ENCODE results near the gene MIS12. TPM values are rescaled to one million over a fixed set of nuclear protein-coding genes. Genes with fewer than 3 reads are reported as not detected.

MIS12 gene
- total RNA-seq, 2 donors from 2014 or later = 27.1 to 28.9 TPM

GRCh38 chr17:5527601-5528250, 41.4 kb downstream of the MIS12 start:
- Histone ChIP-seq H3K36me3 (ENCODE audit: control insufficient read depth, insufficient read depth, low read length) (no peaks in the 10 kb centered on the region), H3K9ac (ENCODE audit: extremely low read depth, low read length, poor library complexity, severe bottlenecking) (no peak overlapping the region), H3K4me3 (ENCODE audit: low read length) (no peak overlapping the region), H3K27ac (ENCODE audit: low read depth, low read length) (peak overlapping the region; percentile 99), H3K9me3 (ENCODE audit: control insufficient read depth, low read length) (no peaks in the 10 kb centered on the region), H3K4me1 (ENCODE audit: control insufficient read depth, insufficient read depth, low read length) (no peaks in the 10 kb centered on the region), H3K27me3 (ENCODE audit: control insufficient read depth, insufficient read depth, low read length, poor library complexity, severe bottlenecking) (no peaks in the 10 kb centered on the region)
- no peaks in the 10 kb centered on the region for H3K9me3 Mint-ChIP-seq
- H3K36me3 Mint-ChIP-seq (ENCODE audit: low read depth) = no peaks in the 10 kb centered on the region
- 85 to 100% methylated on average over 4 to 9 of the region's 9 CpGs for WGBS, 2 experiments (ENCODE audit: insufficient coverage in 1 of 2, insufficient read length in 1 of 2)
- no peak overlapping the region for H3K4me3 Mint-ChIP-seq
- no peaks in the 10 kb centered on the region for H3K4me1 Mint-ChIP-seq
- peaks cover 3% of the 10 kb centered on the region for H3K27me3 Mint-ChIP-seq (ENCODE audit: insufficient read depth)
- no peak for DNase-seq
- no peak for TF ChIP-seq CTCF (conservative IDR thresholded peaks at IDR 0.05)
- no peak overlapping the region for H3K27ac Mint-ChIP-seq

GRCh38 chr17:5530265-5531084, 44.1 kb downstream of the MIS12 start:
- Mint-ChIP-seq H3K27ac (no peak overlapping the region), H3K4me3 (no peak overlapping the region)
- 87 to 93% methylated on average over 8 to 11 of the region's 12 CpGs for WGBS, 2 experiments (ENCODE audit: insufficient coverage in 1 of 2, insufficient read length in 1 of 2)

GRCh38 chr17:5531085-5531418, 44.7 kb downstream of the MIS12 start:
- no peaks in the 10 kb centered on the region for H3K4me1 ChIP-seq (ENCODE audit: control insufficient read depth, insufficient read depth, low read length)
- Mint-ChIP-seq H3K27me3 (ENCODE audit: insufficient read depth) (no peaks in the 10 kb centered on the region), H3K4me1 (no peaks in the 10 kb centered on the region), H3K27ac (no peak overlapping the region), H3K9me3 (no peaks in the 10 kb centered on the region), H3K4me3 (no peak overlapping the region), H3K36me3 (ENCODE audit: low read depth) (no peaks in the 10 kb centered on the region)
- H3K9me3 ChIP-seq (ENCODE audit: control insufficient read depth, low read length) = no peaks in the 10 kb centered on the region
- H3K27me3 ChIP-seq (ENCODE audit: control insufficient read depth, insufficient read depth, low read length, poor library complexity, severe bottlenecking) = no peaks in the 10 kb centered on the region
- no peak overlapping the region for H3K9ac ChIP-seq (ENCODE audit: extremely low read depth, low read length, poor library complexity, severe bottlenecking)
- no peak for TF ChIP-seq CTCF (conservative IDR thresholded peaks at IDR 0.05)
- no peak overlapping the region for H3K27ac ChIP-seq (ENCODE audit: low read depth, low read length)
- H3K36me3 ChIP-seq (ENCODE audit: control insufficient read depth, insufficient read depth, low read length) = no peaks in the 10 kb centered on the region
- H3K4me3 ChIP-seq (ENCODE audit: low read length) = no peak overlapping the region
- WGBS, 2 experiments (ENCODE audit: insufficient coverage in 1 of 2, insufficient read length in 1 of 2) = 90 to 94% methylated on average over 4 of the region's 4 CpGs
- no peak for DNase-seq

More at GRCh38 chr17:5530265-5531084, 44.1 kb downstream of the MIS12 start:
- H3K27ac ChIP-seq (ENCODE audit: low read depth, low read length) = no peak overlapping the region
- Mint-ChIP-seq H3K27me3 (ENCODE audit: insufficient read depth) (no peaks in the 10 kb centered on the region), H3K36me3 (ENCODE audit: low read depth) (no peaks in the 10 kb centered on the region), H3K4me1 (no peaks in the 10 kb centered on the region), H3K9me3 (no peaks in the 10 kb centered on the region)
- no peaks in the 10 kb centered on the region for H3K9me3 ChIP-seq (ENCODE audit: control insufficient read depth, low read length)
- H3K9ac ChIP-seq (ENCODE audit: extremely low read depth, low read length, poor library complexity, severe bottlenecking) = no peak overlapping the region
- no peak overlapping the region for H3K4me3 ChIP-seq (ENCODE audit: low read length)
- H3K27me3 ChIP-seq (ENCODE audit: control insufficient read depth, insufficient read depth, low read length, poor library complexity, severe bottlenecking) = no peaks in the 10 kb centered on the region
- no peak for DNase-seq
- H3K4me1 ChIP-seq (ENCODE audit: control insufficient read depth, insufficient read depth, low read length) = no peaks in the 10 kb centered on the region
- no peak for TF ChIP-seq CTCF (conservative IDR thresholded peaks at IDR 0.05)
- no peaks in the 10 kb centered on the region for H3K36me3 ChIP-seq (ENCODE audit: control insufficient read depth, insufficient read depth, low read length)

Data from endodermal cell (in vitro differentiated cells).